WI38 (cell line): ENCODE results near the gene ARL8B.

ENCODE experiments used
- H3K4me3 ChIP-seq: 2 replicates; pipeline ENCODE4 v1.5.1; 2011; ENCODE audit warnings: low read depth, mild to moderate bottlenecking, control low read depth, low read length
- TF ChIP-seq, protein P1 (sequence below): IDR thresholded peaks from 2 replicates; pipeline ENCODE4 v1.5.1; 2012; ENCODE audit warnings: low read depth, mild to moderate bottlenecking, control low read depth, low read length

ARL8B gene

DNA sequence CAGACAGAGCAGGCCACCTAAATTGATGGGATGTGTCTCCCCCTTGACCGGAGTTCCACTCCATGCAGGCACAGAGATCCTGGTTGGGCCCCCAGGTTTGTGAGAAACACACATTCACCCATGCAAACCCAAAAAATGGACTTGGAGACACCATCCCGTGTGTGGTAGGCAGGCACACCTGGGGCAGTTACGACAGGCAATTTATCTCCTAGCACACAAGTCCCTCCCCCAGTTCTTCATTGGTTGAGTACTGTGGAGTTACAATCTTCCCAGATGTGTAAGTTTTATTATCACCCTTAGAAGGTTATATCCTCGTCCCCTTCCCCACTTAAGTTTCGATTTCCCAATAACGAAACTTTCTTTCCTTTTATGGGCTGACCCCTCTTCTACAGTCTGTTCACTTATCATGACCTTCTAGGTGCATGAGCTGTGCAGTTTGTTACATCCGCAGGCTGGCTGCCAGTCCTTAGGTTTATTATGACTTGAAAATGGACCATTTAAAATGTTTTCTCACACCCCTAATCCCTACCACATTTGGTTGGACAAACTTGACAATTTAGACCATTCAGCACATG, 27.3 kb downstream of the ARL8B start:
- TF ChIP-seq, protein P1, sequence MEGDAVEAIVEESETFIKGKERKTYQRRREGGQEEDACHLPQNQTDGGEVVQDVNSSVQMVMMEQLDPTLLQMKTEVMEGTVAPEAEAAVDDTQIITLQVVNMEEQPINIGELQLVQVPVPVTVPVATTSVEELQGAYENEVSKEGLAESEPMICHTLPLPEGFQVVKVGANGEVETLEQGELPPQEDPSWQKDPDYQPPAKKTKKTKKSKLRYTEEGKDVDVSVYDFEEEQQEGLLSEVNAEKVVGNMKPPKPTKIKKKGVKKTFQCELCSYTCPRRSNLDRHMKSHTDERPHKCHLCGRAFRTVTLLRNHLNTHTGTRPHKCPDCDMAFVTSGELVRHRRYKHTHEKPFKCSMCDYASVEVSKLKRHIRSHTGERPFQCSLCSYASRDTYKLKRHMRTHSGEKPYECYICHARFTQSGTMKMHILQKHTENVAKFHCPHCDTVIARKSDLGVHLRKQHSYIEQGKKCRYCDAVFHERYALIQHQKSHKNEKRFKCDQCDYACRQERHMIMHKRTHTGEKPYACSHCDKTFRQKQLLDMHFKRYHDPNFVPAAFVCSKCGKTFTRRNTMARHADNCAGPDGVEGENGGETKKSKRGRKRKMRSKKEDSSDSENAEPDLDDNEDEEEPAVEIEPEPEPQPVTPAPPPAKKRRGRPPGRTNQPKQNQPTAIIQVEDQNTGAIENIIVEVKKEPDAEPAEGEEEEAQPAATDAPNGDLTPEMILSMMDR, result no peak

DNA sequence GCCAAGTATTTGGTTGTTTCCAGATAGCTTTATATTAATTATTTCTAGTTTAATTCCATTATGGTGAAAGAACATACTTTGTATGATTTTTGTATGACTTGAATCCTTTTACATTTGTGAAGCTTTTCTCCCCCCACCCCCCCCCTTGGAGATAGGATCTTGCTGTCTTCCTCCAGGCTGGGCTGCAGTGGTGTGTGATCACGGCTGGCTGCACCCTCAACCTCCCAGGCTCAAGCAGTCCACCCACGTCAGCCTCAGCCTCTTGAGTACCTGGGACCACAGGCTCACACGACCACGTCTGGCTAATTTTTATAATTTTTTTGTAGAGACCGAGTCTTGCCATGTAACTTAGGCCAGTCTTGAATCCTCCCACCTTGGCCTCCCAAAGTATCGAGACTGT, 29.5 kb downstream of the ARL8B start:
- H3K4me3 ChIP-seq, result no peak overlapping the region
- TF ChIP-seq, protein P1, result no peak

More for the DNA sequence above, 27.3 kb downstream of the ARL8B start:
- H3K4me3 ChIP-seq, result no peak overlapping the region

DNA sequence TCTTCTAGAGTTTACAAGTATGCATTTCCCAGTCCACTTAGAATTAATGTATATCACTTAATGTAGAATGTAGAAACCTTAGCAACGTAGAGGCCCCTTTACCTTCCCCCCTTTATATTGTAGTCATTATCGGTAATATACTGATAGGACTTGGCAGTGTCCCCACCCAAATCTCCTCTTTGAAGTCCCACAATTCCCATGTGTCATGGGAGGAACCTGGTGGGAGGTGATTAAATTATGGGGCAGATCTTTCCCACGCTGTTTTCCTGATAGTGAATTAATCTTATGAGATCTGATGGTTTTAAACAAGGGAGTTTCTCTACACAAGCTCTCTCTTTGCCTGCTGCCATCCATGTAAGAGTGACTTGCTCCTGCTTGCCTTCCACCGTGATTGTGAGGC, 31.0 kb downstream of the ARL8B start:
- TF ChIP-seq, protein P1, result no peak
- H3K4me3 ChIP-seq, result no peak overlapping the region

DNA sequence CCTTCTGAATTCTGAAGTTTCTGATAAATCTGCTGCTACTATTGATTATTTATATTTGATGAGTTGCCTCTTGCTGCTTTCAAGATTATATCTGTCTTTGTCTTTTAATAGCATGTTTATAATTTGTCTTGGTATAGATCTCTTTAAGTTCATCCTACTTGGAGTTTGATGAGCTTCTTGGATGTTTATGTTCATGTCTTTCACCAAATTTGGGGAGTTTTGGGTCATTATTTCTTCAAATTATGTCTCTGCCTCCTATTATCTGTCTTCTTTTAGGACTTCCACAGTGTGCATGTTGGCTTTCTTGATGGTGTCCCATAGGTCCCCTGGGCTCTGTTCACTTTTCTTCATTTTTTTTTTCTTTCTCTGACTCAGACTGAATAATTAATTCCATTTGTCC, 33.1 kb downstream of the ARL8B start:
- TF ChIP-seq, protein P1, result no peak
- H3K4me3 ChIP-seq, result no peak overlapping the region

DNA sequence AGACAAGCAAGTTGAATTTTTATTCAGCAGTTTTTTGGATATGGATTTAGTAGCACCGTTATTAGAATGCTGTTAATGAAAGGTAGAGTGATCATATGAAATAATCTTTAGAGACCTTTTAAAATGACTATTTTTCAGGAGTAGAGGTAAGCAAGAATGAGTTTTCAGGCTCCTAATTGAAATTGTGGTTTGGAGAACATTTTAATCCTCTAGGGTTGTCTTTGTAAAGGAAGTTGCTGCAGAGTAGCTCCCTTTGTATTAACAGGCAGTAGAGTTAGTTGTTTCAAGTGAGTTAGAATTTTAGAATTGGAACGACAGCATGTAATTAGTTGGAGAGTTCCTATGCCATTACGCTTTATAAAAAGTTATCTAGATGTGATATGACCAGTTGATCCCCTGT, 38.2 kb downstream of the ARL8B start:
- TF ChIP-seq, protein P1, result no peak
- no peak overlapping the region for H3K4me3 ChIP-seq

DNA sequence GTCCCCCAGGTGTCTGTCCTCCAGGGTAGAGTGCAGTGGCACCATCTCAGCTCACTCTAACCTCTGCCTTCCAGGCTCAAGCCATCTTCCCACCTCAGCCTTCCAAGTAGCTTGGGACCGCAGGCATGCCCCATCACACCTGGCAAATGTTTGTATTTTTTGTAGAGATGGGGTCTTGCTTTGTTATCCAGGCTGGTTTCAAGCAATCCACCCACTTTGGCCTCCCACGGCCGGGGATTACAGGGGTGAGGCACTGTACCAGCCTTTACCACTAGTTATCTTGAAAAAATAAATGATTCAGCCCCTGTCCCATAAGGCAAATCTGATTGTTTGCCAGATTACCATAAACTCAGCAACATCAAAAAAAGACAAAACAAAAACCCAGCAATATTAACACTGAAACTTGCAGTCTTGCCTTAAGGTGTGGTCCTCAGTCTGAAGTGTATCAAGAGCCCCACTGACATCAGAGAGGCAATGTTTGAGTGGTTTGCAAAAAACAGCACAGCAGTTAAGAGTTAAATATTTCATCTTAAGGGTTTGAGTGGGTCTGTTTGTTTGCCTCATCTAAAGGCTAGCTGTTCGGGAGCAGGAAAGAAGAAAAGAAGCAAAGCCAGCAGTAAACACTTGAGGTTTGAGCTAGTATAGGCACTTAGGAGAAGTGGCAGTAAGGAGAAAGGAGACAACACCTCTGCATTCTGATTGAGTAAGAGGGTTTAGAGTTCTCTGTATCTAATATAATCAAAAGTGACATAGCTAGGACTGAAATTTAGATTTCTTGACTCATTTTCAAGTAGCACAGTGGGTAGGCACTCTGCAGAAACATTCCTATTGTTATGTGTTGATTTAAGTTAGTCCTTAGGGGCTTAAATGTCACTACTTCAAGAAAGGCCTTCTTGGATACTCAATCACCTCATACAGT, 39.1 kb downstream of the ARL8B start:
- TF ChIP-seq, protein P1, result no peak
- H3K4me3 ChIP-seq, result no peak overlapping the region

DNA sequence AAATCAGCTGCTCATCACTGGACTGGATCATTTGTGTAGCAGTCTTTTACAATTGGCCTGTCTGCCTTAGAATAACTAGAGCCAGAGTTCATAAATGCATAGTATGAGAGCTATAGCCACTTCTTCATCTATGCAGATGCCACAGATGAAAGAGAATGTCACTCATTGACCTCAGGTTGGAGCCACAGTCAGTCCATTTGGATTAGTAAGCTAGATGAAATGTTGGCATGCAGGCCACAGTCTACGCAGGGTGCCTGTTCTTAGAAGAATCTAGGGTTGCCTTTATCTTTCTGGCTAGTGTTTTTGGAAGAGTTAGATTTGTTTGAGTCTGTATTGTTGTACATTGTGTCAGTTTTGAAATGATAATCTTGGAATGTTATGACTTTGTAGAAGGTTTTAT, 40.0 kb downstream of the ARL8B start:
- TF ChIP-seq, protein P1, result no peak

More for the DNA sequence above, 40.0 kb downstream of the ARL8B start:
- no peak overlapping the region for H3K4me3 ChIP-seq
